Measurements from ENCODE around the gene MESP2.

DNA sequence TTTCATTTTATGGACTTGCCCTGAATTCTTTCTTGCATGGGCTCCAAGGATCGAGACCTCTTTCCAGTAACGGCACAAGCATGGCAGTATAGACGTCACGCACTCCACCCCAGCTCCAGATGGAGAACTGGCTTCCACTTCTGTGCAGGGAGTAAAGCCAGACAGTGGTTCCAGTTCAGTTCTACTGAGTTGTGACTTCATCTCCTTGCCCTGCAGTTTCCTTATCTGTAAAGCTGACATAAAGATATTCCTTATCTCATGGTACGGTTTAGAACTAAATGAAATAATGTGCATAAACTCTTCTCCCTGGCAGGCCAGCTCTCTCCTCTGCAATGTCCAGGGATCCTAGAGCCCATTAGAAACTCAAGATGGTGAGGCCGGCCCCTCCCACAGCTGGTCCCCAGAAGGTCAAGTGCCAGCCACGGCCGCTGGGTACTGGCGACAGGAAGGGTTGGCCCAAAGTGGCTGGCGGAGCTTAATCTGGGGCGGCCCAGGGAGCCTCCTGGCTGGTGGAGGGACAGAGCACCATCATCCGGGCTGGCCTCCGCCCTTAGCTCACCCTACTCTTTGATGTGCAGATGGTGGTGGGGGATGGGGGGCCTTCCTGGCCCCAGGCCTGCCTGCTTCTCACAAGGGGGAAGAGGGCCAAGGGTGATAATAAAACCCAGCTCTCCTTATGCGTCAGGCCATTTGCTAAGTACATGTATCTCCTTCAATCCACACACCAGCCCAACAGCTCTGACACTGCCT lies 7.2 kb downstream of the MESP2 start:
- TF ChIP-seq FOXM1 (IDR thresholded peaks at IDR 0.05; ENCODE audit: borderline replicate concordance) (no peak), ARNT (IDR thresholded peaks at IDR 0.05) (no peak), ZNF384 (IDR thresholded peaks at IDR 0.05) (no peak), CTBP1 (IDR thresholded peaks at IDR 0.05; ENCODE audit: borderline replicate concordance) (no peak), HDGF (IDR thresholded peaks at IDR 0.05; ENCODE audit: borderline replicate concordance) (no peak)

All from HEK293T (cell line).